HepG2 (cell line): ENCODE measurements around the gene DPP6. TPM values are rescaled to one million over a fixed set of nuclear protein-coding genes. Genes with fewer than 3 reads are reported as not detected.
A peak's percentile ranks its signal among the peaks of the same experiment; 100 is the strongest.

Experiments used
- ATAC-seq: fragments of 200-7000 bp; cut with Tn5 transposase; 3 replicates; pipeline ENCODE4 v1.9.1; 2020; ENCODE audit warnings: mild to moderate bottlenecking, moderate library complexity
- BruUV-seq: library from RNA; stranded (reverse); fragments of 400-500 nt; replicated peaks from 2 replicates; lab custom pipeline; 2021; lab: Mats Ljungman, UMichigan
- CTCF ChIA-PET: fragments of 300-600 bp; formaldehyde crosslinking; extraction: SDS; loops from one replicate; lab custom pipeline; 2021; ENCODE audit warnings: low total read pairs, inconsistent platforms, low intra/inter-chr PET ratio; lab: Yijun Ruan, JAX
- POLR2A ChIA-PET: fragments of 350-600 bp; sonication (Branson Sonifier 250); formaldehyde crosslinking; loops from one replicate; lab custom pipeline; 2020; ENCODE audit warnings: antibody characterized with exemption, inconsistent platforms; lab: Yijun Ruan, JAX
- DNase-seq: peaks from one replicate; pipeline ENCODE4 v3.0.0-alpha.2; 2015; ENCODE audit warnings: low spot score
- FAIRE-seq: peaks from 3 replicates; lab custom pipeline; 2011; peaks lifted over from hg19 to GRCh38; lab: Jason Lieb, UNC
- H2AFZ ChIP-seq: one replicate; pipeline ENCODE4 v1.6.1; 2011; ENCODE audit warnings: low read length, inconsistent platforms
- H3K27ac ChIP-seq: fragments of 300-600 bp; 3 replicates; pipeline ENCODE4 v1.8.0; 2011; ENCODE audit warnings: mixed run types, mild to moderate bottlenecking, mixed read lengths, low read length, inconsistent platforms; ENCODE audit not compliant: insufficient read depth; ENCODE audit errors: extremely low read length
- H3K27me3 ChIP-seq, 2 experiments: fragments of 200-600 bp in 1 of 2; 2 replicates in 1 of 2; 3 replicates in 1 of 2; pipeline versions ENCODE4 v1.6.0 to v1.8.0; 2011; ENCODE audit warnings: low read length in 2 of 2, mild to moderate bottlenecking in 2 of 2, moderate library complexity in 2 of 2, inconsistent platforms in 1 of 2; ENCODE audit not compliant: insufficient read depth in 2 of 2, control insufficient read depth in 1 of 2
- H3K36me3 ChIP-seq, 2 experiments: fragments of 200-600 bp in 1 of 2; replicated peaks in 1 of 2; 2 replicates in 1 of 2; 3 replicates in 1 of 2; pipeline versions ENCODE4 v1.5.1 to v1.8.0; 2011; ENCODE audit warnings: low read length in 2 of 2, inconsistent platforms in 1 of 2; ENCODE audit not compliant: insufficient read depth in 2 of 2, control insufficient read depth in 1 of 2
- H3K4me1 ChIP-seq: 2 replicates; pipeline ENCODE4 v1.5.1; 2012; ENCODE audit warnings: low read length, inconsistent platforms; ENCODE audit not compliant: insufficient read depth
- H3K4me2 ChIP-seq: 2 replicates; pipeline ENCODE4 v1.6.0; 2011; ENCODE audit warnings: low read depth, low read length, inconsistent platforms
- H3K4me3 ChIP-seq, 3 experiments: fragments of 200-600 bp in 1 of 3; sonication (generic), shearing (Covaris generic) in 1 of 3; replicated peaks in 1 of 3; 2 replicates each; pipeline ENCODE4 v1.5.1; 2011 to 2016; ENCODE audit warnings: low read length in 3 of 3, inconsistent platforms in 2 of 3, low read depth in 2 of 3, mild to moderate bottlenecking in 2 of 3, control low read depth in 1 of 3, mixed read lengths in 1 of 3; ENCODE audit not compliant: insufficient read depth in 1 of 3
- H3K79me2 ChIP-seq: one replicate; pipeline ENCODE4 v1.6.1; 2011; ENCODE audit warnings: low read length, inconsistent platforms; ENCODE audit not compliant: insufficient read depth
- H3K9ac ChIP-seq: 2 replicates; pipeline ENCODE4 v1.6.0; 2011; ENCODE audit warnings: mild to moderate bottlenecking, low read depth, low read length, inconsistent platforms; ENCODE audit not compliant: insufficient read depth
- H3K9me3 ChIP-seq: 2 replicates; pipeline ENCODE4 v1.5.1; 2012; ENCODE audit warnings: mild to moderate bottlenecking, low read length
- H4K20me1 ChIP-seq: 2 replicates; pipeline ENCODE4 v1.6.0; 2011; ENCODE audit warnings: inconsistent platforms, mild to moderate bottlenecking, low read length, moderate library complexity; ENCODE audit not compliant: insufficient read depth
- MAFF ChIP-seq: IDR thresholded peaks from 2 replicates; pipeline ENCODE4 v1.6.1; 2011; ENCODE audit warnings: low read depth, low read length, improper control_type of control experiment
- MAFK ChIP-seq, 2 experiments: IDR thresholded peaks in 1 of 2; conservative IDR thresholded peaks in 1 of 2; 2 replicates each; pipeline ENCODE4 v1.6.1; 2011; ENCODE audit warnings: improper control_type of control experiment in 2 of 2, low read length in 2 of 2
- ZNF317 ChIP-seq: sonication (generic); formaldehyde crosslinking; IDR thresholded peaks from 2 replicates; pipeline ENCODE4 v1.5.0; 2020; ENCODE audit warnings: mild to moderate bottlenecking, missing genetic modification reagents
- ZNF549 ChIP-seq: sonication (generic); formaldehyde crosslinking; IDR thresholded peaks from 2 replicates; pipeline ENCODE4 v1.5.0; 2020; ENCODE audit warnings: missing genetic modification reagents
- WGBS: methylation state at CpG from one replicate; pipeline ENCODE4 v1.1.6; 2017; ENCODE audit warnings: low lambda C conversion rate; 5-methylcytosine and 5-hydroxymethylcytosine counted together
- in situ Hi-C: cut with HindIII; loops from 2 replicates; pipeline ENCODE4 v1.10.0; 2017; ENCODE audit warnings: low pct_unique_long_range_greater_than_20kb; ENCODE audit not compliant: extremely low pct_ligation_motif_present
- intact Hi-C: fragments of 100-400 bp; cut with micrococcal nuclease; formaldehyde crosslinking; loops from one replicate; pipeline ENCODE4 v1.10.0; 2022; ENCODE audit not compliant: unreplicated experiment
- polyA plus RNA-seq, 8 experiments: library from polyadenylated mRNA; depleted of rRNA in 3 of 8; stranded (reverse) in 7 of 8; unstranded in 1 of 8; fragments of >200 nt; fragmentation: Illumina TruSeq in 4 of 8; extraction: Trizol in 4 of 8; gene quantifications; 2 replicates each; pipeline versions ENCODE4 v1.2.1 to v1.2.3, GENCODE V29; 2011 to 2016; ENCODE audit warnings: low read depth in 4 of 8, missing spikeins in 1 of 8, mixed read lengths in 1 of 8; ENCODE audit not compliant: insufficient read depth in 1 of 8
- total RNA-seq, 5 experiments: library from RNA; depleted of rRNA; stranded (reverse); fragments of >200 nt; fragmentation: Illumina TruSeq; extraction: Trizol; gene quantifications; 2 replicates each; pipeline ENCODE4 v1.2.3, GENCODE V29; 2016; ENCODE audit warnings: low read depth in 1 of 5
- TF ChIP-seq, protein P1 (sequence below): sonication (generic); formaldehyde crosslinking; IDR thresholded peaks from 2 replicates; pipeline ENCODE4 v1.4.0; 2020; ENCODE audit warnings: missing genetic modification reagents

DPP6 gene
- total and polyA plus RNA-seq, 2 of the 13 experiments (the other 11 are each of a cell fraction or from before 2014, with no cell fraction given): not detected

DNA sequence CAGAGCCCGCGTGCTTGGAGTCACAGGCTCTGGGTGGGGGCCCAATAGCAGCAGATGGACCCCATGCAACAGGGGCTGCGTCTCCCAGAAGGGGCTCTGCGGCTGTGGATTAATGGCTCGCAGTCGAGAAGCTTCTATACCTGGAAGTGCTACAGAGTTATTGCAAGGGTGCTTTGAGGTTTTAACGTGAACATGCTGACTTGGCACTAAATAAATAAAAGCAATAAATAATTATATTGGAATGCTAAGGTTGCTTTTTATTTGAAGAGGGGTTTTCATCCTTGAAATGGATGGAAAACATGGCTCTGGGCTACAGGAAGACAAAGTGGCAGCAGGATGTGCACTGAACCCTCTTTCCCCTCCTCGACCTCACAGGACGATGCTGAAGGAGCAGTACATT, 828.3 kb downstream of the DPP6 start:
- BruUV-seq: no TSS peak
- Histone ChIP-seq H3K9ac (no peak overlapping the region), H3K27ac (no peak overlapping the region), H3K79me2 (no peaks in the 10 kb centered on the region), H3K27me3 (peaks cover 3 to 35% of the 10 kb centered on the region in 2 experiments; a peak in 3 of 5 replicates), H3K4me2 (no peak overlapping the region), H4K20me1 (no peaks in the 10 kb centered on the region), H2AFZ (no peak overlapping the region), H3K36me3 (no peaks in the 10 kb centered on the region), H3K4me3 (no peak overlapping the region), H3K9me3 (peaks cover 11% of the 10 kb centered on the region), H3K4me1 (no peaks in the 10 kb centered on the region)
- ATAC-seq (no peak), FAIRE-seq (no peak), DNase-seq (no peak)
- ChIA-PET CTCF (no interaction called here), POLR2A (no interaction called here)
- TF ChIP-seq MAFK (conservative IDR thresholded peaks at IDR 0.05 in 1 of 2, IDR thresholded peaks at IDR 0.05 in 1 of 2; ENCODE audit: low read length in 2 of 2) (peak; percentile 87 to 93), MAFF (peak; percentile 92), ZNF549 (CRISPR knock-in tag) (no peak), ZNF317 (CRISPR knock-in tag) (no peak)
- TF ChIP-seq, protein P1, sequence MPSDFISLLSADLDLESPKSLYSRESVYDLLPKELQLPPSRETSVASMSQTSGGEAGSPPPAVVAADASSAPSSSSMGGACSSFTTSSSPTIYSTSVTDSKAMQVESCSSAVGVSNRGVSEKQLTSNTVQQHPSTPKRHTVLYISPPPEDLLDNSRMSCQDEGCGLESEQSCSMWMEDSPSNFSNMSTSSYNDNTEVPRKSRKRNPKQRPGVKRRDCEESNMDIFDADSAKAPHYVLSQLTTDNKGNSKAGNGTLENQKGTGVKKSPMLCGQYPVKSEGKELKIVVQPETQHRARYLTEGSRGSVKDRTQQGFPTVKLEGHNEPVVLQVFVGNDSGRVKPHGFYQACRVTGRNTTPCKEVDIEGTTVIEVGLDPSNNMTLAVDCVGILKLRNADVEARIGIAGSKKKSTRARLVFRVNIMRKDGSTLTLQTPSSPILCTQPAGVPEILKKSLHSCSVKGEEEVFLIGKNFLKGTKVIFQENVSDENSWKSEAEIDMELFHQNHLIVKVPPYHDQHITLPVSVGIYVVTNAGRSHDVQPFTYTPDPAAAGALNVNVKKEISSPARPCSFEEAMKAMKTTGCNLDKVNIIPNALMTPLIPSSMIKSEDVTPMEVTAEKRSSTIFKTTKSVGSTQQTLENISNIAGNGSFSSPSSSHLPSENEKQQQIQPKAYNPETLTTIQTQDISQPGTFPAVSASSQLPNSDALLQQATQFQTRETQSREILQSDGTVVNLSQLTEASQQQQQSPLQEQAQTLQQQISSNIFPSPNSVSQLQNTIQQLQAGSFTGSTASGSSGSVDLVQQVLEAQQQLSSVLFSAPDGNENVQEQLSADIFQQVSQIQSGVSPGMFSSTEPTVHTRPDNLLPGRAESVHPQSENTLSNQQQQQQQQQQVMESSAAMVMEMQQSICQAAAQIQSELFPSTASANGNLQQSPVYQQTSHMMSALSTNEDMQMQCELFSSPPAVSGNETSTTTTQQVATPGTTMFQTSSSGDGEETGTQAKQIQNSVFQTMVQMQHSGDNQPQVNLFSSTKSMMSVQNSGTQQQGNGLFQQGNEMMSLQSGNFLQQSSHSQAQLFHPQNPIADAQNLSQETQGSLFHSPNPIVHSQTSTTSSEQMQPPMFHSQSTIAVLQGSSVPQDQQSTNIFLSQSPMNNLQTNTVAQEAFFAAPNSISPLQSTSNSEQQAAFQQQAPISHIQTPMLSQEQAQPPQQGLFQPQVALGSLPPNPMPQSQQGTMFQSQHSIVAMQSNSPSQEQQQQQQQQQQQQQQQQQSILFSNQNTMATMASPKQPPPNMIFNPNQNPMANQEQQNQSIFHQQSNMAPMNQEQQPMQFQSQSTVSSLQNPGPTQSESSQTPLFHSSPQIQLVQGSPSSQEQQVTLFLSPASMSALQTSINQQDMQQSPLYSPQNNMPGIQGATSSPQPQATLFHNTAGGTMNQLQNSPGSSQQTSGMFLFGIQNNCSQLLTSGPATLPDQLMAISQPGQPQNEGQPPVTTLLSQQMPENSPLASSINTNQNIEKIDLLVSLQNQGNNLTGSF (CRISPR knock-in tag): no peak
- intact Hi-C loops (no loop called here), in situ Hi-C loops (no loop called here)
- WGBS: 72% methylated on average over 9 of the region's 9 CpGs
